Thoracic aorta (tissue), 2 donors: ENCODE data around the gene CFAP97D2. TPM values are rescaled to one million over a fixed set of nuclear protein-coding genes. Genes with fewer than 3 reads are reported as not detected.

Experiments
- ATAC-seq: fragments of 150-250 bp; one replicate; pipeline ENCODE4 v1.8.0; 2017; ENCODE audit warnings: low read depth; ENCODE audit not compliant: insufficient number of reproducible peaks, low FRiP score
- DNase-seq: peaks from one replicate; pipeline ENCODE4 v3.0.0-alpha.2; 2020; ENCODE audit warnings: low spot score
- H3K27ac ChIP-seq, 2 donors: fragments of 200-600 bp; sonication (generic); 1 replicate in 1 of 2; 2 replicates in 1 of 2; pipeline ENCODE4 v1.5.1; 2016; ENCODE audit warnings: mild to moderate bottlenecking in 2 of 2, moderate library complexity in 2 of 2
- H3K27me3 ChIP-seq: fragments of 200-600 bp; sonication (generic); replicated peaks from 2 replicates; pipeline ENCODE4 v1.6.0; 2016; ENCODE audit warnings: mild to moderate bottlenecking; ENCODE audit not compliant: insufficient read depth
- H3K36me3 ChIP-seq: fragments of 200-600 bp; sonication (generic); one replicate; pipeline ENCODE4 v1.5.1; 2016
- H3K4me1 ChIP-seq, 2 donors: fragments of 200-600 bp; sonication (generic); 1 replicate in 1 of 2; 2 replicates in 1 of 2; pipeline versions ENCODE4 v1.5.1 to v1.6.0; 2016; ENCODE audit warnings: low read depth in 2 of 2, mild to moderate bottlenecking in 1 of 2; ENCODE audit not compliant: control insufficient read depth in 1 of 2
- H3K4me3 ChIP-seq: fragments of 200-600 bp; sonication (generic); 2 replicates; pipeline ENCODE4 v1.5.1; 2016; ENCODE audit warnings: mild to moderate bottlenecking
- H3K9me3 ChIP-seq: fragments of 200-600 bp; sonication (generic); 2 replicates; pipeline ENCODE4 v1.5.1; 2016
- total RNA-seq, 2 donors: library from RNA; depleted of rRNA; stranded (reverse); fragments of >200 nt; gene quantifications; one replicate each; pipeline versions ENCODE4 v1.1.0 to v1.2.3, GENCODE V29; 2016
- TF ChIP-seq, protein P1 (sequence below): fragments of 200-600 bp; sonication (generic); IDR thresholded peaks from one replicate; pipeline ENCODE4 v1.5.1; 2019; ENCODE audit warnings: antibody characterized with exemption

CFAP97D2 gene
- total RNA-seq, 2 donors from 2014 or later = not detected

DNA sequence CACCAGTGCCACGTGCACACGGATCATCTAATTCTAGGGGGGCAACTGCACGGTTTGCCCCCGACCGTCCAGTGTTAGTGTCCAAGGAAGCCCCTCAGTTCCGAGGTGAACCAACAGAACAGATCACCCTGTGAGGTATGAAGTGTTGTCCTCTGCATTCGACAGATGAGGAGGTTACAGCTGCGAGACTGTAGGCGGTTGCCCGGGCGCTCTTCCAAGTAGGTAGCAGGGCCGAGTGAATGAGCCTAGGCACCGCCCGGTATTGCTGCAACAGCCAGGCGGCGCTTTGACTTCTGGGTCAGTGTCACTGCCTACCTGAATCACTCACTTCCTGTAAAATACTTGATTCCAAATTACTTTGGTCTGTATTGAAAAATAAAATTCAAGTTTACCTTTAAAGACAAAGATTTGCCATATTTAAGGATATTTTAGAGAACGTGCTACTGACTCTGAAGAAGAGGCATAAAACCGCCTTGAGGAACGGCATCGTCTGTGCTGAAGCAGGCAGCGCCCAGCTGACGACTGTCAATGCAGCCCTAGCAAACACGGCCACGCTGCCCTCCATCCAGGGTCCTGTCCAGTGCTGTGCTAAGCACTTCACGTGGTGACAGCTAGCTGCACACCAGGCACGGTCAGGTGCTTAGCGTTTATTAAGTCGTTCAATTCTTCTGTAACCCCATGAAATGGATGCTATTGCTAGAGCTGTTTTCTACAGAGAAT is 27.3 kb upstream of the CFAP97D2 start:
- no peak for DNase-seq
- Histone ChIP-seq H3K27me3 (no peaks in the 10 kb centered on the region), H3K9me3 (no peaks in the 10 kb centered on the region), H3K36me3 (no peaks in the 10 kb centered on the region), H3K4me3 (no peak overlapping the region), H3K4me1 (peaks cover 0 to 16% of the 10 kb centered on the region in 2 donors), H3K27ac (no peak overlapping the region)
- ATAC-seq = no peak
- TF ChIP-seq, protein P1, sequence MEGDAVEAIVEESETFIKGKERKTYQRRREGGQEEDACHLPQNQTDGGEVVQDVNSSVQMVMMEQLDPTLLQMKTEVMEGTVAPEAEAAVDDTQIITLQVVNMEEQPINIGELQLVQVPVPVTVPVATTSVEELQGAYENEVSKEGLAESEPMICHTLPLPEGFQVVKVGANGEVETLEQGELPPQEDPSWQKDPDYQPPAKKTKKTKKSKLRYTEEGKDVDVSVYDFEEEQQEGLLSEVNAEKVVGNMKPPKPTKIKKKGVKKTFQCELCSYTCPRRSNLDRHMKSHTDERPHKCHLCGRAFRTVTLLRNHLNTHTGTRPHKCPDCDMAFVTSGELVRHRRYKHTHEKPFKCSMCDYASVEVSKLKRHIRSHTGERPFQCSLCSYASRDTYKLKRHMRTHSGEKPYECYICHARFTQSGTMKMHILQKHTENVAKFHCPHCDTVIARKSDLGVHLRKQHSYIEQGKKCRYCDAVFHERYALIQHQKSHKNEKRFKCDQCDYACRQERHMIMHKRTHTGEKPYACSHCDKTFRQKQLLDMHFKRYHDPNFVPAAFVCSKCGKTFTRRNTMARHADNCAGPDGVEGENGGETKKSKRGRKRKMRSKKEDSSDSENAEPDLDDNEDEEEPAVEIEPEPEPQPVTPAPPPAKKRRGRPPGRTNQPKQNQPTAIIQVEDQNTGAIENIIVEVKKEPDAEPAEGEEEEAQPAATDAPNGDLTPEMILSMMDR = no peak

DNA sequence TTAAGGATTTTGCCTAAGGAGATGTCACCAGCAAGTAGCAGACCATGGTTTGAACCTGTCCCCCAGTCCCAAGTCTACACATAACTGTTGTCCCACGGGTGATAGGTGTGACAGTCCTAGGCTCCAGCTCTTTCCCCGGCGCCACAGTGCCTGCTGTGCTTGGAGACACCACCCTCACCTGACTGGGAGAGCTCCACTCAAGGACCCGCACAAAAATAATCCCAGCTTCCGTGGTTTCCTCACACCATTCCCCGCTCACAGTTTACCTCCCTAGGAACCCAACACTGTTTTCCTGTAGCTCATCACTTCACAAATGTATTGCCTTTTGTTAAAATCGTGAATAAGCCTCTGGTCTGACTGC is 26.8 kb upstream of the CFAP97D2 start:
- no peak for DNase-seq
- no peak overlapping the region for H3K27ac ChIP-seq
- H3K9me3 ChIP-seq = no peaks in the 10 kb centered on the region
- no peaks in the 10 kb centered on the region for H3K36me3 ChIP-seq
- H3K4me1 ChIP-seq = peaks cover 0 to 16% of the 10 kb centered on the region in 2 donors
- ATAC-seq = no peak
- no peak overlapping the region for H3K4me3 ChIP-seq
- H3K27me3 ChIP-seq = no peaks in the 10 kb centered on the region
- TF ChIP-seq, protein P1 = no peak

DNA sequence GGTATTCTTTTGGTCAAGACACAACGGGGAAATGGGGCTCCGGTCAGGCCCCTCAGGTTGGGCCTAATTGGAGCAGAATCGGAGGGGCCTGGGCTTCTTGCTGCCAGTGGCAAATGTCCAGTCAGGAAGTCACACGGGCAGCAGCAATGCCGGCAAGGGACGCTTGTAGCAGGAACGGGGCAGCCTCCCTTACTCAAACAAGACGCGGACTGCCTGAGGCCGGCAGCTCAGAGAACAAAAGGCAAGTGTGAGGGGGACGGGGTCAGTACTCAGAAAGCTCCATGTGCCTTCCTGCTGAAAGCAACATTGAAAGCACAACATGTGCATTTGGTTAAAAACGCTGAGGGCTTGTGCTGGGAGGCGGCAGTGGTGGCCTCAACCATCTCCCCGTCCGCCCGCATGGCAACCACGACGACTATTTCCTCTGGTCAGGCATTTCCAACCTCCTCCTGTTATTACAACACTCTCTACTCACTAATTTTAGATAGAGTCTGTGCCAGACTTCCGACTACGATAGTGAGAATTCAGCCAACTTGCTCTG is 26.2 kb upstream of the CFAP97D2 start:
- Histone ChIP-seq H3K9me3 (no peaks in the 10 kb centered on the region), H3K4me3 (peak overlapping the region; percentile 2), H3K4me1 (peaks cover 0 to 16% of the 10 kb centered on the region in 2 donors), H3K27ac (peak overlapping the region; percentile 21 to 33), H3K27me3 (no peaks in the 10 kb centered on the region), H3K36me3 (no peaks in the 10 kb centered on the region)
- DNase-seq (no peak), ATAC-seq (peak; percentile 80)
- TF ChIP-seq, protein P1 = no peak

DNA sequence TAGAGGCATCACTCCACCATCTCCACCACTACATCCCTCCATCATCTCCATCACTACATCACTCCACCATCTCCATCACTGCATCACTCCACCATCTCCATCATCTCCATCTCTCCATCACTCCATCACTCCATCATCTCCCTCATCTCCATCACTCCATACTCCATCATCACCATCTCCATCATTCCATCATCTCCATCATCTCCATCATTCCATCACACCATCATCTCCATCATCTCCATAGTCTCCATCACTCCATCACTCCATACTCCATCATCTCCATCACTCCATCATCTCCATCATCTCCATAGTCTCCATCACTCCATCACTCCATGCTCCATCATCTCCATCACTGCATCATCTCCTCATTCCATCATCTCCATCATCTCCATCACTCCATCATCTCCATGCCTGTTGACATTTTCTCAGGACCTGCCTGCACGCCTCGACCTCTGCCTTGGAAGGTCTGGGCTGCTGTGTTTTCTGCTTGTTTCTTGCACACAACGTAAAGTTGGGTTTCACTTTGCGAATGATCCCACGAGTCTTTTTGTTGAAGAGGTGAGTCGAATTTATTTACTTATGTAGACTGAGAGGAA is 25.5 kb upstream of the CFAP97D2 start:
- Histone ChIP-seq H3K4me3 (no peak overlapping the region), H3K9me3 (no peaks in the 10 kb centered on the region), H3K27me3 (no peaks in the 10 kb centered on the region), H3K36me3 (no peaks in the 10 kb centered on the region), H3K4me1 (peaks cover 0 to 16% of the 10 kb centered on the region in 2 donors), H3K27ac (peak overlapping the region; percentile 21 to 33)
- TF ChIP-seq, protein P1 = no peak
- DNase-seq = no peak
- no peak for ATAC-seq

DNA sequence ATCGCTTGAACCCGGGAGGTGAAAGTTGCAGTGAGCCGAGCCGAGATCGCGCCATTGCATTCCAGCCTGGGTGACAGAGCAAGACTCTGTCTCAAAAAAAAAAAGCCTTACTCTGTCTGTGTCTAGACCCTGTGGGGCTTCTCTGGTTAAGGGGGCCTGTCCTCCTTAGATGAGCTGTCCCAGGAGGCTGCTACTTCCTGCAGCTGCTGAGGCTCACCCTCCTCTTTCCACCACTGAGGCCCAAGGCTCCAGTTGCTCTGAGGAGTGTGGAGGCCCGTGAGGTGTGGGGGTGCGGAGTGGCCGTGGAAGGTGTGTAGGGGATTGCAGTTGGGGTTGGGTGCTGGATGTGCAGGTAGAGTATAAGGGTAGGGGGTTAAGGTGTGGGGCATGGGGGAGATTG is 24.6 kb upstream of the CFAP97D2 start:
- no peak for DNase-seq
- no peak overlapping the region for H3K4me3 ChIP-seq
- no peaks in the 10 kb centered on the region for H3K9me3 ChIP-seq
- ATAC-seq = no peak
- H3K27me3 ChIP-seq = no peaks in the 10 kb centered on the region
- no peaks in the 10 kb centered on the region for H3K36me3 ChIP-seq
- TF ChIP-seq, protein P1 = no peak
- H3K27ac ChIP-seq = no peak overlapping the region
- H3K4me1 ChIP-seq = peaks cover 0 to 16% of the 10 kb centered on the region in 2 donors
